CD14-positive monocyte (primary cell): ENCODE measurements around the gene PTPRQ. TPM values are rescaled to one million over a fixed set of nuclear protein-coding genes. Genes with fewer than 3 reads are reported as not detected.

Experiments used
- DNase-seq, 3 donors: peaks; one replicate each; pipeline ENCODE4 v3.0.0-alpha.2; 2011 to 2022
- H2AFZ ChIP-seq: 2 replicates; pipeline ENCODE4 v1.6.0; 2012; ENCODE audit warnings: mild to moderate bottlenecking, low read depth, low read length, inconsistent platforms; ENCODE audit not compliant: insufficient read depth, poor library complexity, severe bottlenecking
- H3K27ac ChIP-seq, 2 donors: 1 replicate in 1 of 2; 2 replicates in 1 of 2; pipeline ENCODE4 v1.5.1; 2012 to 2013; ENCODE audit warnings: low read length in 2 of 2, control low read depth in 1 of 2, inconsistent platforms in 1 of 2, low read depth in 1 of 2, mild to moderate bottlenecking in 1 of 2
- H3K27me3 ChIP-seq, 2 donors: one replicate each; pipeline versions ENCODE4 v1.6.0 to v1.6.1; 2011 to 2013; ENCODE audit warnings: low read length in 2 of 2; ENCODE audit not compliant: control insufficient read depth in 2 of 2, insufficient read depth in 2 of 2
- H3K36me3 ChIP-seq, 2 donors: replicated peaks in 1 of 2; 1 replicate in 1 of 2; 2 replicates in 1 of 2; pipeline versions ENCODE4 v1.5.1 to v1.6.1; 2012 to 2013; ENCODE audit warnings: low read length in 2 of 2, control low read depth in 1 of 2, inconsistent platforms in 1 of 2, mild to moderate bottlenecking in 1 of 2; ENCODE audit not compliant: insufficient read depth in 2 of 2, control insufficient read depth in 1 of 2
- H3K4me1 ChIP-seq, 2 donors: 1 replicate in 1 of 2; 2 replicates in 1 of 2; pipeline versions ENCODE4 v1.5.1 to v1.6.1; 2012 to 2013; ENCODE audit warnings: low read length in 2 of 2, control low read depth in 1 of 2, inconsistent platforms in 1 of 2, mild to moderate bottlenecking in 1 of 2, moderate library complexity in 1 of 2; ENCODE audit not compliant: insufficient read depth in 2 of 2, control insufficient read depth in 1 of 2
- H3K4me2 ChIP-seq: replicated peaks from 2 replicates; pipeline ENCODE3; 2012; ENCODE audit warnings: low read length, moderate library complexity, mild to moderate bottlenecking; ENCODE audit not compliant: poor library complexity, severe bottlenecking; ENCODE audit errors: extremely low read depth
- H3K4me3 ChIP-seq, 3 experiments: fragments of 200-600 bp in 1 of 3; sonication (generic) in 1 of 3; replicated peaks in 1 of 3; 1 replicate in 2 of 3; 2 replicates in 1 of 3; pipeline ENCODE4 v1.5.1; 2011 to 2013; ENCODE audit warnings: low read length in 3 of 3, mild to moderate bottlenecking in 3 of 3, control low read depth in 2 of 3, low read depth in 2 of 3, inconsistent platforms in 1 of 3, moderate library complexity in 1 of 3
- H3K79me2 ChIP-seq: 2 replicates; pipeline ENCODE4 v1.6.0; 2012; ENCODE audit warnings: mild to moderate bottlenecking, control low read depth, inconsistent platforms, low read length, moderate library complexity; ENCODE audit not compliant: insufficient read depth
- H3K9ac ChIP-seq: 2 replicates; pipeline ENCODE4 v1.6.0; 2017; ENCODE audit warnings: low read length, mild to moderate bottlenecking; ENCODE audit not compliant: insufficient read depth, poor library complexity, severe bottlenecking
- H3K9me3 ChIP-seq, 2 donors: replicated peaks in 1 of 2; 1 replicate in 1 of 2; 2 replicates in 1 of 2; pipeline versions ENCODE4 v1.5.1 to v1.6.1; 2012 to 2013; ENCODE audit warnings: low read length in 2 of 2, control low read depth in 1 of 2; ENCODE audit not compliant: control insufficient read depth in 1 of 2, insufficient read depth in 1 of 2
- H4K20me1 ChIP-seq: 2 replicates; pipeline ENCODE4 v1.6.0; 2012; ENCODE audit warnings: mild to moderate bottlenecking, low read length, control low read depth, moderate library complexity; ENCODE audit not compliant: insufficient read depth
- H3K27ac Mint-ChIP-seq, 7 donors: one replicate each; pipeline ENCODE4 v1.8.0; 2020; ENCODE audit warnings: mild to moderate bottlenecking in 7 of 7, mixed read lengths in 7 of 7, moderate library complexity in 6 of 7, inconsistent platforms in 2 of 7
- H3K27me3 Mint-ChIP-seq, 3 donors: one replicate each; pipeline ENCODE4 v1.8.0; 2021 to 2022; ENCODE audit warnings: low read depth in 3 of 3, mild to moderate bottlenecking in 3 of 3, mixed read lengths in 3 of 3, moderate library complexity in 3 of 3, inconsistent platforms in 1 of 3
- H3K36me3 Mint-ChIP-seq, 2 donors: one replicate each; pipeline ENCODE4 v1.8.0; 2020; ENCODE audit warnings: mixed read lengths in 2 of 2, inconsistent platforms in 1 of 2, mild to moderate bottlenecking in 1 of 2
- H3K4me1 Mint-ChIP-seq: one replicate; pipeline ENCODE4 v1.8.0; 2020; ENCODE audit warnings: mild to moderate bottlenecking, mixed read lengths
- H3K4me3 Mint-ChIP-seq, 2 donors: one replicate each; pipeline ENCODE4 v1.8.0; 2020; ENCODE audit warnings: mild to moderate bottlenecking in 2 of 2, mixed read lengths in 2 of 2, moderate library complexity in 1 of 2
- H3K9me3 Mint-ChIP-seq, 7 donors: one replicate each; pipeline ENCODE4 v1.8.0; 2020 to 2022; ENCODE audit warnings: mixed read lengths in 7 of 7, mild to moderate bottlenecking in 6 of 7, moderate library complexity in 6 of 7, inconsistent platforms in 2 of 7
- CTCF ChIP-seq: fragments of 200-600 bp; IDR thresholded peaks from one replicate; pipeline ENCODE4 v1.8.0; 2022; ENCODE audit warnings: antibody characterized with exemption, mild to moderate bottlenecking
- WGBS: methylation state at CpG from one replicate; pipeline ENCODE4 v1.1.5; 2013; ENCODE audit warnings: missing lambda C conversion rate; ENCODE audit not compliant: insufficient coverage; 5-methylcytosine and 5-hydroxymethylcytosine counted together
- intact Hi-C, 2 donors: fragments of 100-400 bp; cut with micrococcal nuclease; formaldehyde crosslinking; loops; one replicate each; pipeline versions ENCODE4 v1.15.0 to v1.15.1; 2023
- polyA plus RNA-seq, 3 donors: library from polyadenylated mRNA; depleted of rRNA in 1 of 3; unstranded in 2 of 3; stranded (reverse) in 1 of 3; fragments of 300-500 nt in 2 of 3; fragments of >200 nt in 1 of 3; fragmentation: Illumina TruSeq in 2 of 3; gene quantifications; 1 replicate in 2 of 3; 2 replicates in 1 of 3; pipeline ENCODE4 v1.2.3, GENCODE V29; 2012 to 2021

The PTPRQ gene
- polyA plus RNA-seq, 3 donors, result not detected

DNA sequence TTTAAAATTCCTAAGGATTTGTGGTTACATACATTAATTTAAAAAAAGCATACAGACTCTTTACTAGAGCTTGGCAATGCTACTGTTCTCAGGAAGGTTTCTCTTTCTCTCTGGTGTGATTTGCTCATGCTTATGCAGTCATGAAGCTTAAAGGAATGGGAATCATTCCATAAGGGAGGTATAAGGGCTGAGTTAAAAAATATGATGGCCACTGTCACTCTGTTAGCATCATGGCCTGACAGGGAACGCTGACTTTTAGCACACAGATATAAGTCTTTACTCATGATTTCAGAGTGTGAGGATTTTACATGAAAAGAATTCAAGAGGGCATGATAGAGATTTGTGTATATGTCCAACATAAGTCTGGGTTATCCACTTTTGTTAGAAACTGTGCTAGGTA lies 276.5 kb downstream of the PTPRQ start:
- TF ChIP-seq CTCF, result no peak
- H2AFZ ChIP-seq, result no peak overlapping the region
- Mint-ChIP-seq H3K9me3 (peaks cover 0 to 17% (median 9%) of the 10 kb centered on the region in 7 donors), H3K27me3 (peaks cover 29 to 37% (median 29%) of the 10 kb centered on the region in 3 donors), H3K4me3 (no peak overlapping the region), H3K27ac (no peak overlapping the region), H3K4me1 (peaks cover 2% of the 10 kb centered on the region), H3K36me3 (peaks cover 0 to 2% of the 10 kb centered on the region in 2 donors)
- H3K27ac ChIP-seq, result no peak overlapping the region
- H3K4me1 ChIP-seq, result no peaks in the 10 kb centered on the region
- H4K20me1 ChIP-seq, result no peaks in the 10 kb centered on the region
- no peak overlapping the region for H3K4me3 ChIP-seq
- peaks cover 11 to 16% of the 10 kb centered on the region in 2 donors for H3K9me3 ChIP-seq
- no peak overlapping the region for H3K9ac ChIP-seq
- DNase-seq, result no peak
- WGBS, result no CpG with 5 or more reads among the region's 1 CpG
- intact Hi-C loops, result no loop called here
- H3K79me2 ChIP-seq, result no peaks in the 10 kb centered on the region
- no peak overlapping the region for H3K4me2 ChIP-seq
- peaks cover 20 to 45% of the 10 kb centered on the region in 2 donors for H3K27me3 ChIP-seq
- no peaks in the 10 kb centered on the region for H3K36me3 ChIP-seq

- H3K27me3 ChIP-seq, result peaks cover 11 to 37% of the 10 kb centered on the region in 2 donors
- H2AFZ ChIP-seq, result no peak overlapping the region
- Mint-ChIP-seq H3K27me3 (peaks cover 21 to 32% (median 24%) of the 10 kb centered on the region in 3 donors), H3K27ac (no peak overlapping the region), H3K4me3 (no peak overlapping the region), H3K4me1 (peaks cover 2% of the 10 kb centered on the region), H3K36me3 (no peaks in the 10 kb centered on the region), H3K9me3 (peaks cover 0 to 12% (median 7%) of the 10 kb centered on the region in 7 donors)
- no peak overlapping the region for H3K27ac ChIP-seq
- H3K4me1 ChIP-seq, result no peaks in the 10 kb centered on the region
- no peak overlapping the region for H3K4me3 ChIP-seq
- no peak for TF ChIP-seq CTCF
- H3K9ac ChIP-seq, result no peak overlapping the region
- peaks cover 11% of the 10 kb centered on the region in 2 donors for H3K9me3 ChIP-seq
- no peak for DNase-seq
- 83% methylated on average over 1 of the region's 3 CpGs for WGBS
- no peak overlapping the region for H3K4me2 ChIP-seq
- no peaks in the 10 kb centered on the region for H4K20me1 ChIP-seq
- H3K79me2 ChIP-seq, result no peaks in the 10 kb centered on the region
- H3K36me3 ChIP-seq, result no peaks in the 10 kb centered on the region
- intact Hi-C loops, result no loop called here
Measured at GRCh38 chr12:80721326-80721725, 277.3 kb downstream of the PTPRQ start.
